Suppressor macrophage treated with lipopolysaccharide for 1 hour (primary cell): Measurements from ENCODE around the gene UBE2E1.

Experiments used
- DNase-seq, 3 donors: peaks; one replicate each; pipeline ENCODE4 v3.0.0-alpha.2; 2020 to 2022

Gene UBE2E1

DNA sequence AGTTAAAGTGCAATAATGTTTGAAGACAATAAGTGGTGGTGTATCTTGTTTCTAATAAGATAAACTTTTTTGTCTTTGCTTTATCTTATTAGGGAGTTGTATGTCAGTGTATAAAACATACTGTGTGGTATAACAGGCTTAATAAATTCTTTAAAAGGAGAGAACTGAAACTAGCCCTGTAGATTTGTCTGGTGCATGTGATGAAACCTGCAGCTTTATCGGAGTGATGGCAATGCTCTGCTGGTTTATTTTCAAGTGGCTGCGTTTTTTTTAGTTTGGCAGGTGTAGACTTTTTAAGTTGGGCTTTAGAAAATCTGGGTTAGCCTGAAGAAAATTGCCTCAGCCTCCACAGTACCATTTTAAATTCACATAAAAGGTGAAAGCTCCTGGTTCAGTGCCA is 113.9 kb downstream of the UBE2E1 start:
- DNase-seq, result no peak

DNA sequence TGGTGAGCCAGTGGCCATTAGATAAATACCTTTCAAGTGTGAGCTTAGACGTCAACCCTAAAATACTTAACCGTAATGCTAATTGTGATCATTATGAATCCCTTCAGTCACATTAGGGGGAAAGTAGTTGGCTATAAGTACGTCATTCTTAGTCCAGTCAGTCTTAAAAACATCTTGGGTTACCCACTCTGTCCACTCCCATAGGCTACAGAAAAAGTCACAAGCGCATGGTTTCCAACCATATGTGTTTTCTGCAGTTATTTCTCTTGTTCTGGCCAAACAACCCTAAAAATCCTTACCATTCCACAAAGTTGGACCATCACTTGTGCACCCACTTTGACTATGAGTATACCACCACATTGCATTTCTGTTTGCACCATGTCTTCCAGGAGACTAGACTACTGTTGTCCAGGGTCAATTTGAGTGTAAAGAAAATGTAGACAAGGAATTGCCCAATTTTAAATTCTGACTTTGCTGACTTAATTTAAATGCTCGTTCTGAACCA is 114.4 kb downstream of the UBE2E1 start:
- DNase-seq, result no peak

DNA sequence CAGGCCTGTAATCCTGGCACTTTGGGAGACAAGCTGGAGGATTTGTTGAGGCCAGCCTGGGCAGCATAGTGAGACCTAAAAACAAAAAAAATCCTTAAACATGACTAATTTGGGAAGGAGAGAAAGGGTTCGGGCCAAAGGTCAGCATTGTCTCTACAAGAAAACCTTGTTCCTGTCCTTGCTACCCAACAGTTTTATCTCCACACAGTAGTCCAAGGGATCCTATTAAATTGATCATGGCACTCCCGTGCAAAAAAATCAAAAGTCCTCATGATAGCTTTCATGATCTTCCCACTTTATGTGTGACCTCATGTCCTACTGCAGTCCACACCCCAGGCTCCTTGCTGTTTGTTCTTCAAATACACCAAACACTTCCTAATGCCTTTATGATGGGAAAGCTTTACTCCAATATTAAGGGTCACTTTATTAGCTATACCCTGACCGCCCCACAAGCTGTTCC is 115.3 kb downstream of the UBE2E1 start:
- DNase-seq, result no peak

DNA sequence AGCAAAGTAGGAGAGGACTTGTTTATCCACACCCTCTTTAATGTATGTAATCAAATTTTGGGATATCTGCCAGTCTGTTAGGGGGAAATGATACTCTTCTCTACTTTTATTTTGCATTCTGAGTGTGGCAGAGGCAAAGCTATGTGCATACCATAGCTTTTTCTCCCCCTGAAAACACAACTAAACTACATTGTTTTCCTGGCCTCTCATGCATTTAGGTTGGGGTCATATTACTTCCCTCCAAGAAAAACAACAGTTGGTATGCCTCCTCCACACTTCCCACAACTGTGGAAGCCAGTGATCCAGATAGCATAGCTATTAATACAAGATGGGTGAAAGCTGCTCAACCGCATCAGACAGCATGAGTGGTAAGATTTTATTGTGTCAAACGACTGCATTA is 118.0 kb downstream of the UBE2E1 start:
- DNase-seq, result no peak

DNA sequence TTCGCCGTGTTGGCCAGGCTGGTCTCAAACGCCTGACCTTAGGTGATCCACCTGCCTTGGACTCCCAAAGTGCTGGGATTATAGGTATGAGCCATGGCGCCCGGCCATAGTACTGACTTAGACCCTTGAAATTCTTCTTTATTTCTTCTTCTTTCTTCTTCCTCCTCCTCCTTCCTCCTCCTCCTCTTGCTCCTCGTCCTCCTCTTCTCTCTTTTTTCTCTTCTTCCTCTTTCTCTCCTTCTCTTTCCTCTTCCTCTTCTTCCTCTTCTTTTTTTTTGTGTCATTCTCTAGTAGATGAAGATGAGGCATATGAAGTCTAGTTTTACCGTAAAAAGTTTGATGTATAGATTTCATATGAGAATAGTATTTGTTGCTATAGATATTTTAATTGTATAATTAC is 120.5 kb downstream of the UBE2E1 start:
- no peak for DNase-seq

DNA sequence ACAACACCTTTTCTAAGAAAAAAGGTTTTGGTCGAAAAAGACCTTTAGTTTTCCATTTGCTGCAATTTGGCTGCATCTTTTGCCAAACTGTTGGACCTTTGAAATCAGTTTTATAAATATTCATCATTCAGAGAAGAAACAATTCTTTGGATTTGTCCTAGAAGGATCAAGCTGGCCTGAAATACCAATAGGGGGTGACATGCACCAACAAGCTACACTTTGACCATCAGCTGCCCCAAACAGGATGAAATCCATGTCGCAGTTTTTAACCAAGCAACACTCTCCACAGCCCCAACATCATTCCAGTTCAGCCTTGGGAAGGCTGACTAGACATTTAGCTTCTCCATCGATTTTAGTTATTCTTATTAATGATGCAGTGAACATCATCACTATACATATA is 121.0 kb downstream of the UBE2E1 start:
- no peak for DNase-seq

DNA sequence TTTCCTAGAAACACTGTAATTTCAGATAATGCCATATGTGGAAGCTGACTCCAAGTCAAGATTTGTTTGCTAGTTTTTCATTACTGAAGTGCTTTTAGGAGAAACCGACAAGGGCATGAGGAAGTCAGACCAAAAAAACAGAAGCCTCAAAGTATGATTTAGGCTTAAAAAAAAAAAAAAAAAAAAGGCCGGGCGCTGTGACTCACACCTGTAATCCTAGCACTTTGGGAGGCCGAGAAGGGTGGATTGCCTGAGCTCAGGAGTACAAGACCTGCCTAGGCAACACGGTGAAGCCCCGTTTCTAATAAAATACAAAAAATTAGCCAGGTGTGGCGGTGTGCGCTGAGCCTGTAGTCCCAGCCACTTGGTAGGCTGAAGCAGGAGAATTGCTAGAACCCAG is 122.8 kb downstream of the UBE2E1 start:
- DNase-seq, result peak; percentile 40 to 76 (median 71)

DNA sequence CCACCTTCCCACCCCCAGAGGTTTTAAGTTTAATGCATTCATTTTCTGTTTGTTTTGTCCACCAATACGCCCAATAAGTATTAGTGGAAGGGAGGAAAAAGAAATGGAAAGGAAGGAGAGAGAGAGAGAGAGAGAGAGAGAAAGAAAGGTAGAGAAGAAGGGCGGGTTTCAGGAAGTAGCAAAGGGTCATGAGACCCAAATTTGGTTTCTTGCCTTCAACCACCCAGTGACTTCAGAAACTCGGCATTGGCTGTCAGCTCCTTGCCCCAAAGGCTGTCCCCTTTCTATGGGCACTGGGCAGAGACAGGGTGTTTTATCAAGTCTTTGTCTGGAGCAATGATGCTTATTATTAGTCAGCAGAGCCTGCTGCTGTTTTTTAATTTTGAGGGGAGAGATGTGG is 125.8 kb downstream of the UBE2E1 start:
- no peak for DNase-seq

DNA sequence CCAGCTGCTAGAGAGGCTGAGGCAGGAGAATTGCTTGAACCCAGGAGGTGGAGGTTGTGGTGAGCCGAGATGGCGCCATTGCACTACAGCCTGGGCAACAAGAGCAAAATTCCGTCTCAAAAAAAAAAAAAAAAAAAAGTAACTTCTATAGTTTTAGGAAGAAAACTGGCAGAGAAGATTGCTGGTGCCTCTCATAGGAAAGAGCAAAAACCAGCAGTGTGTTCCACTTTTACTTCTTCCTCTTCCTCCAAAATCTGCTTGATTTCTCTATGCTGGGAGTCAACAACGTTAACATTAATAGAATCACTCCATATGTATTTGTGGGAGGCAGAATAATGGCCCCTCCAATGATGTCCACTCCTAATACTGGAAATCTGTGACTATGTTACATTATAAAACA is 126.8 kb downstream of the UBE2E1 start:
- DNase-seq, result peak; percentile 33 to 40 (median 38)

DNA sequence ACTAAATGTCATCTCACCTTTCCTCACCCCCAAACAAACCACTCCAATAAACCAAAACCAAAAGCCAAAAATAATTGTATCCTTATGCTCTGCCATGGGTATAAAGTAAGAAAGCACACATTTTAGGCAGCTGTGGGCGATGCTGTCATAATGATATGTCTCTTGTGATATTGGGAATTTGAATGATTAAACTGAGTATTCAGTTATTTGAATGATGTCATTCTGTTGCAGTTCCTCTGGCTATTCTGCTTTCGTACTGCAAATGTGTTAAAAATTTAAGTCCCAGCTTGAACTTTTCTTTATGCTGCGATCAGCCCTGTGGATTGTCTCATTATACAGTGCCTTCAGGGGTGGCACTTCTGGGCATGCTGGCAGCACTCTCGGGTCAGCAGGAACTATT is 128.5 kb downstream of the UBE2E1 start:
- DNase-seq, result no peak

DNA sequence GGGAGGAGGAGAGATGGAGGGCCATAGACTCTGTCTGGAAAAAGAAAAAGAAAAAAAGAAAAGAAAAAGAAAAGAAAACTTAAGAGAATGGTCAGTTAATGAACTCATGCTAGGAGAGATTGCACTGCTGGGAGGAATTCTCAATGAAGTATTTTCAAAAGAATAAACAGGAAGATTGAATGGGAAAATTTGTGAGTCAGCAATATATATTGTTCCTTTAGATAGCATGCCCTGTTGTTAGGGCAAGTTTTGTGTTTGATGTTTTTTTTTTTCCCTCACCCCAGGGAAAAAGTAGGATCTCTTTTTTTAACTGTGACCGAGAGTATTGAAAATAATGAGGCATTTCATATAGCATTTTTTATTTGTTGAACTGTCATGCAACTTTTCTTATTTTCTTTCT is 131.5 kb downstream of the UBE2E1 start:
- no peak for DNase-seq

DNA sequence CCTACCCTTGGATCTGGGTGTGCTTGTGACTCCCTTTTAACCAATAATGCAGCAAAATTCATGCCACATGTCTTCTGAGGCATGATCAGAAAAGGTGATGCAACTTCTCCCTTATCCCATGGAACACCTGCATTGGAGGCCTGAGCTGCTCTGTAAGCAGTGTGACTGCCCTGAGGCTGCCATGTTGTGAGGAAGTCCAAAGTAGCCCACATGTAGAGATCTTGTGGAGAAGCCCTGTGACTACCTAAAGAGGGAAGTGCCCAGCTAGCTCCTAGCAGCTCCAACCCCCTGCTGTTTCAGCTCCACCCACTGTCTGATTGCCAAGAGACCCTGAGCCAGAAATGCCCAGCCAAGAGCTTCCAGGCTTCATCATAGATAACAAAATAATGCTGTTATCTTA is 132.9 kb downstream of the UBE2E1 start:
- DNase-seq, result no peak

DNA sequence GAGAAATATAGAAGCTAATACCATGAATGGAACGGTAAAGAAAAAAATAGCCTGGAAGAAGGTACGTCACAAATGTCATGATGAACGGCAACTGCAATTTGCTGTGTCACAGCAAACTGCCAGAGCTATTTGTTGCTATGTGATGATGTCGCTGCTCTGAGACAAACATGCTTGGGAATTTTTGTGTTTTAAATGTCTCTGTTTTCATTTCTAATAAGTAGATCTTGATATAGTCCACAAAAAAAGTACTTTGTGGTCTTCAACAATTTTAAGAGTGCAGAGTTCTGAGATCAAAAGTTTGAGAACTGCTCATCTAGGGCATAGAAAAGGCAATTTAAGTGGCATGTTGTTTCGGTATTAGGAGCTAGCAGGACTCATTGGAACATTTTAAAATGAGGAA is 135.0 kb downstream of the UBE2E1 start:
- DNase-seq, result peak; percentile 27 to 53 (median 52)
